Ovary (tissue), 9 donors: Measurements from ENCODE around the gene PROX1. TPM values are rescaled to one million over a fixed set of nuclear protein-coding genes. Genes with fewer than 3 reads are reported as not detected.

ENCODE experiments used
- DNase-seq, 5 donors: peaks; one replicate each; pipeline ENCODE4 v3.0.0-alpha.2; 2019 to 2020
- H3K27ac ChIP-seq, 2 donors: fragments of 200-600 bp; one replicate each; pipeline versions ENCODE4 v1.5.1 to v1.8.0; 2019 to 2022
- H3K27me3 ChIP-seq: fragments of 200-600 bp; one replicate; pipeline ENCODE4 v1.8.0; 2022
- H3K36me3 ChIP-seq: fragments of 200-600 bp; sonication (generic); one replicate; pipeline ENCODE4 v1.5.1; 2019
- H3K4me1 ChIP-seq: one replicate; pipeline ENCODE4 v1.8.1; 2013; ENCODE audit warnings: mild to moderate bottlenecking, moderate library complexity; ENCODE audit not compliant: insufficient read depth
- H3K4me3 ChIP-seq: fragments of 200-600 bp; sonication (generic); one replicate; pipeline ENCODE4 v1.5.1; 2017
- H3K9me3 ChIP-seq, 2 donors: fragments of 200-600 bp in 1 of 2; sonication (generic) in 1 of 2; one replicate each; pipeline versions ENCODE4 v1.5.1 to v1.8.1; 2013 to 2019; ENCODE audit warnings: mild to moderate bottlenecking in 1 of 2, moderate library complexity in 1 of 2
- CTCF ChIP-seq, 3 donors: fragments of 450-650 bp in 2 of 3; fragments of 200-600 bp in 1 of 3; IDR thresholded peaks; one replicate each; pipeline versions ENCODE4 v1.5.1 to v1.8.0; 2016 to 2022; ENCODE audit warnings: antibody characterized with exemption in 3 of 3, mild to moderate bottlenecking in 1 of 3
- EP300 ChIP-seq: sonication (generic); formaldehyde crosslinking; IDR thresholded peaks from one replicate; pipeline ENCODE4 v1.6.1; 2017; ENCODE audit warnings: antibody characterized with exemption
- POLR2A ChIP-seq: fragments of 450-650 bp; IDR thresholded peaks from one replicate; pipeline ENCODE4 v1.6.1; 2017; ENCODE audit warnings: antibody characterized with exemption, mild to moderate bottlenecking, moderate library complexity
- WGBS, 3 donors: extraction: QIAGEN DNeasy Blood & Tissue Kit in 1 of 3; methylation state at CpG; one replicate each; pipeline versions ENCODE4 v1.1.5 to v1.1.7; 2013 to 2017; 5-methylcytosine and 5-hydroxymethylcytosine counted together
- intact Hi-C, 4 donors: fragments of 100-400 bp; cut with DNase I; formaldehyde crosslinking; loops; one replicate each; pipeline versions ENCODE4 v1.11.0 to v1.15.1; 2022 to 2023
- polyA plus RNA-seq, 2 donors: library from polyadenylated mRNA; stranded (reverse); fragments of 200-250 nt in 1 of 2; fragments of 350-450 nt in 1 of 2; fragmentation: Illumina TruSeq in 1 of 2; extraction: RNeasy Lipid Tissue Mini Kit (QIAGEN cat#74804) in 1 of 2; gene quantifications; one replicate each; pipeline ENCODE4 v1.2.3, GENCODE V29; 2013 to 2014
- total RNA-seq, 7 donors: library from RNA; depleted of rRNA in 2 of 7; stranded (reverse); fragments of >200 nt in 2 of 7; fragmentation: NEBNext Ultra II Directional in 3 of 7; extraction: Animal tissue kit (Norgen Biotek cat#: 25700) in 3 of 7; gene quantifications; one replicate each; pipeline versions ENCODE4 v1.1.0 to v1.2.4, GENCODE V29; 2016 to 2023
- donor health status: DM: no; HTN: no; CAD: no; lungs with moderate emphysema.
- donor health status: DM: no; HTN: no; CAD: no.
- donor health status: Bipolar disorder and iron deficiency.
- donor health status: DM: yes; HTN: yes; CAD: no.
- donor health status: DM: no; HTN: no; CAD: no.
- donor health status: DM: yes; HTN: yes; CAD: no.

The PROX1 gene
- total and polyA plus RNA-seq, 9 donors: 3.6 to 23.6 (median 13.2) TPM

GRCh38 chr1:214022810-214023425 lies 35.1 kb downstream of the PROX1 start:
- TF ChIP-seq POLR2A (no peak), CTCF (IDR thresholded peaks at IDR 0.05) (no peak), EP300 (no peak)
- Histone ChIP-seq H3K36me3 (no peaks in the 10 kb centered on the region), H3K4me3 (no peak overlapping the region), H3K27me3 (no peaks in the 10 kb centered on the region), H3K9me3 (no peaks in the 10 kb centered on the region), H3K4me1 (peaks cover 6% of the 10 kb centered on the region), H3K27ac (no peak overlapping the region)
- WGBS, 3 donors: 78 to 82% (median 80%) methylated on average over 2 of the region's 2 CpGs
- intact Hi-C loops: no loop called here
- DNase-seq: no peak

GRCh38 chr1:214026985-214027384 lies 39.2 kb downstream of the PROX1 start:
- Histone ChIP-seq H3K9me3 (no peaks in the 10 kb centered on the region), H3K4me1 (peaks cover 18% of the 10 kb centered on the region), H3K27me3 (no peaks in the 10 kb centered on the region), H3K27ac (peak overlapping the region in 1 of 2 donors; percentile 68), H3K4me3 (no peak overlapping the region), H3K36me3 (no peaks in the 10 kb centered on the region)
- TF ChIP-seq CTCF (IDR thresholded peaks at IDR 0.05) (no peak), EP300 (no peak), POLR2A (no peak)
- intact Hi-C loops: no loop called here
- DNase-seq: no peak
- 32 to 39% (median 35%) methylated on average over 5 of the region's 5 CpGs for whole genome bisulfite sequencing, 3 donors

DNA sequence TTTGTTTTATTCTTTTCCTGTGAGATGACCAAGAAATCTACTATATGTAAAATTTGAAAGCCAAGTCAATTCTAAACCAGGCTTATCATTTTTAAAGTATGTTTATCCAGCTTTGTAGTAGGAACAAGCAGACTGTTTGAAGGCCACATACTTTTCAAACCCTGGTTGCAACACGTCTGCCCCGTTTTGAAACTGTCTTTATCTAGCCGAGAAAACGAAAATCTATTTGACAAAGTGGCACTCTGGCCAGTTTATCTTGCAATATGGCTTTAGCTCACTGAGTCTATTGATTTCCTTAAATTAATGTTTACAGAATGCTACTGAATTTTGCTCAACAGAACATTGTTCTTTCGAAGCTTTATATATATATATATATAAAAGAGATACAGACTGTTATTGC lies 39.7 kb downstream of the PROX1 start:
- DNase-seq: no peak
- no peaks in the 10 kb centered on the region for H3K9me3 ChIP-seq
- peaks cover 18% of the 10 kb centered on the region for H3K4me1 ChIP-seq
- H3K27ac ChIP-seq: peak overlapping the region in 1 of 2 donors; percentile 68
- H3K4me3 ChIP-seq: no peak overlapping the region
- WGBS, 3 donors: 8 to 34% (median 10%) methylated on average over 5 of the region's 5 CpGs
- H3K27me3 ChIP-seq: no peaks in the 10 kb centered on the region
- intact Hi-C loops: no loop called here
- H3K36me3 ChIP-seq: no peaks in the 10 kb centered on the region
- TF ChIP-seq POLR2A: no peak

DNA sequence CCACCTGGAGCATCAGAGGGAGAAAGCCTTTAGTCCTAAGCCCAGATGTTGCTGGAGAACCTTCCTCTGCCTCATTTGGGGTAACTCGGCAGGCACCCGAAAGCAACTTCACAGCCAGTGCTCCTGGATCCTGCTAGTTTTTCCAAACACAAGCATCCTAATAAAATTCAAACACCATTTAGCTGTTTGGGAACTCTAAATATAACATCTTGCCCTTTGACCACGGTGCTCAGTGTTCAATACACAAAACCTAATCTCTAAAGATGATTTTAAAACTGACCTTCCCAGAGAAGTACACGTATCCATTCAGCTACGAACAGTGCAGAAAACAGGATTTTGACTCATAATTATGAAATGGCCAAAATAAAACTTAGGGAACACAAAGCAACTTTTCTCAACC lies 40.3 kb downstream of the PROX1 start:
- WGBS, 3 donors: 11 to 43% (median 17%) methylated on average over 5 of the region's 5 CpGs
- DNase-seq: no peak
- Histone ChIP-seq H3K9me3 (no peaks in the 10 kb centered on the region), H3K27me3 (no peaks in the 10 kb centered on the region), H3K36me3 (no peaks in the 10 kb centered on the region), H3K4me3 (no peak overlapping the region), H3K27ac (peak overlapping the region in 1 of 2 donors; percentile 68), H3K4me1 (peaks cover 18% of the 10 kb centered on the region)
- TF ChIP-seq POLR2A: no peak
- no peak for TF ChIP-seq EP300
- no peak for TF ChIP-seq CTCF (IDR thresholded peaks at IDR 0.05)
- intact Hi-C loops: no loop called here

- H3K9me3 ChIP-seq: no peaks in the 10 kb centered on the region
- no peaks in the 10 kb centered on the region for H3K27me3 ChIP-seq
- no peaks in the 10 kb centered on the region for H3K36me3 ChIP-seq
- H3K27ac ChIP-seq: peak overlapping the region in 1 of 2 donors; percentile 68
- TF ChIP-seq EP300 (no peak), CTCF (IDR thresholded peaks at IDR 0.05) (no peak), POLR2A (no peak)
- WGBS, 3 donors: 49 to 68% (median 60%) methylated on average over 9 of the region's 9 CpGs
- DNase-seq: no peak
- no peak overlapping the region for H3K4me3 ChIP-seq
- H3K4me1 ChIP-seq: peaks cover 18% of the 10 kb centered on the region
- intact Hi-C loops: no loop called here
Measured at GRCh38 chr1:214028649-214029406, 41.1 kb downstream of the PROX1 start.
